ENCODE results near the gene FBXL7. TPM values are rescaled to one million over a fixed set of nuclear protein-coding genes. Genes with fewer than 3 reads are reported as not detected.

FBXL7 gene
- total and polyA plus RNA-seq, 2 donors (not counting 1 experiment from before 2014, with no cell fraction given), result 6.4 to 12.9 TPM

DNA sequence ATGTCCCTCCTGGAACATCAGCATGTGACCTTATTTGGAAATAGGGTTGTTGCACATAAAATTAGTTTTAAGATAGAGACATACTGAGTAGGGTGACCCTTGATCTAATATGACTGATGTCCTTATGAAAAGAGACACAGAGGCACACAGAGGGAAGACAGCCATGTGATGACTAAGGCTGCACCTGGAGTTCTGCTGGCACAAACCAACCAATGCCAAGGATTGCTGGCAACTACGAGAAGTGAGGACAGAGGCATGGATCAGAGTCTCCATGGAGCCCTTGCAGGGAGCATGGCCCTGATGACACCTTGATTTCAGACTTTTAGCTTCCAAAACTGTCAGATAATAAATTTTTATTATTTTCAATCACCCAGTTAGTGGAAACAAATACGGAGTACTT is 101.9 kb downstream of the FBXL7 start:
- TF ChIP-seq, protein P1, sequence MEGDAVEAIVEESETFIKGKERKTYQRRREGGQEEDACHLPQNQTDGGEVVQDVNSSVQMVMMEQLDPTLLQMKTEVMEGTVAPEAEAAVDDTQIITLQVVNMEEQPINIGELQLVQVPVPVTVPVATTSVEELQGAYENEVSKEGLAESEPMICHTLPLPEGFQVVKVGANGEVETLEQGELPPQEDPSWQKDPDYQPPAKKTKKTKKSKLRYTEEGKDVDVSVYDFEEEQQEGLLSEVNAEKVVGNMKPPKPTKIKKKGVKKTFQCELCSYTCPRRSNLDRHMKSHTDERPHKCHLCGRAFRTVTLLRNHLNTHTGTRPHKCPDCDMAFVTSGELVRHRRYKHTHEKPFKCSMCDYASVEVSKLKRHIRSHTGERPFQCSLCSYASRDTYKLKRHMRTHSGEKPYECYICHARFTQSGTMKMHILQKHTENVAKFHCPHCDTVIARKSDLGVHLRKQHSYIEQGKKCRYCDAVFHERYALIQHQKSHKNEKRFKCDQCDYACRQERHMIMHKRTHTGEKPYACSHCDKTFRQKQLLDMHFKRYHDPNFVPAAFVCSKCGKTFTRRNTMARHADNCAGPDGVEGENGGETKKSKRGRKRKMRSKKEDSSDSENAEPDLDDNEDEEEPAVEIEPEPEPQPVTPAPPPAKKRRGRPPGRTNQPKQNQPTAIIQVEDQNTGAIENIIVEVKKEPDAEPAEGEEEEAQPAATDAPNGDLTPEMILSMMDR (conservative IDR thresholded peaks at IDR 0.05 in 1 of 2, IDR thresholded peaks at IDR 0.05 in 1 of 2; ENCODE audit: low read depth in 1 of 2, low read length in 2 of 2), result no peak
- TF ChIP-seq EZH2 (IDR thresholded peaks at IDR 0.05; ENCODE audit: low read length, missing control alignments), result no peak

DNA sequence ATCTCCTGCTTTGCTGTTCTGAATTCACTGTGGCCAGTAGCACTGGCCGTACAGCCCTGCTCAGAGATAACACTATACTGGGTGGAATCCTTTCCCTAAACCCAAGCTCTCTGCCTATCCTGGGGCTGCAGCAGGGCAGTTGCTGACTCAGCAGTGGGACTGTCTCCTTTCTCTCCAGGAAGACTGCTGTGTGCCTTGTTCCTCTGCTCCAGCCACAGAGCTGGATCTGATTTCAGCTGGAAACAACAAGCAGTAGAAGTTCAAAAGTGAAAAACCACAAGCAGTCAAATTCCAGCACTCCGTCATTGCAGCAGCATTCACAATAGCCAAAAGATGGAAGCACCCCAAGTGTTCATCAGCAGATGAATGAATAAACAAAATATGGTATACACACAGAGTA is 105.0 kb downstream of the FBXL7 start:
- Histone ChIP-seq H3K27ac (ENCODE audit: insufficient read depth, low read length) (no peak overlapping the region), H3K4me2 (ENCODE audit: extremely low read depth, insufficient read depth, low read length) (no peak overlapping the region), H3K27me3 (ENCODE audit: control insufficient read depth, insufficient read depth, low read length) (no peaks in the 10 kb centered on the region), H3K9ac (ENCODE audit: insufficient read depth, low read length) (no peak overlapping the region), H4K20me1 (ENCODE audit: control insufficient read depth, extremely low read depth, insufficient read depth, low read length) (no peaks in the 10 kb centered on the region), H3K79me2 (ENCODE audit: control insufficient read depth, insufficient read depth, low read length) (no peaks in the 10 kb centered on the region), H3K4me1 (ENCODE audit: control insufficient read depth, extremely low read depth, insufficient read depth, low read length) (no peaks in the 10 kb centered on the region), H3K4me3 (replicated peaks in 1 of 4; ENCODE audit: control extremely low read depth in 1 of 4, insufficient read depth in 1 of 4, low read depth in 3 of 4, low read length in 4 of 4) (no peak overlapping the region), H3K9me3 (ENCODE audit: control insufficient read depth, insufficient read depth, low read depth, low read length) (no peaks in the 10 kb centered on the region), H2AFZ (ENCODE audit: low read length) (no peak overlapping the region), H3K36me3 (ENCODE audit: control insufficient read depth, insufficient read depth, low read length) (no peaks in the 10 kb centered on the region)
- peak; percentile 39 to 84 for DNase-seq (ENCODE audit: low read depth in 2 of 2)
- TF ChIP-seq, protein P1 (conservative IDR thresholded peaks at IDR 0.05 in 1 of 2, IDR thresholded peaks at IDR 0.05 in 1 of 2; ENCODE audit: low read depth in 1 of 2, low read length in 2 of 2), result no peak
- TF ChIP-seq EZH2 (IDR thresholded peaks at IDR 0.05; ENCODE audit: low read length, missing control alignments), result no peak

More for the DNA sequence above, 101.9 kb downstream of the FBXL7 start:
- Histone ChIP-seq H3K4me1 (ENCODE audit: control insufficient read depth, extremely low read depth, insufficient read depth, low read length) (no peaks in the 10 kb centered on the region), H4K20me1 (ENCODE audit: control insufficient read depth, extremely low read depth, insufficient read depth, low read length) (no peaks in the 10 kb centered on the region), H3K79me2 (ENCODE audit: control insufficient read depth, insufficient read depth, low read length) (no peaks in the 10 kb centered on the region), H3K36me3 (ENCODE audit: control insufficient read depth, insufficient read depth, low read length) (no peaks in the 10 kb centered on the region), H3K9ac (ENCODE audit: insufficient read depth, low read length) (no peak overlapping the region), H2AFZ (ENCODE audit: low read length) (no peak overlapping the region), H3K4me2 (ENCODE audit: extremely low read depth, insufficient read depth, low read length) (no peak overlapping the region), H3K4me3 (replicated peaks in 1 of 4; ENCODE audit: control extremely low read depth in 1 of 4, insufficient read depth in 1 of 4, low read depth in 3 of 4, low read length in 4 of 4) (no peak overlapping the region), H3K27me3 (ENCODE audit: control insufficient read depth, insufficient read depth, low read length) (no peaks in the 10 kb centered on the region), H3K27ac (ENCODE audit: insufficient read depth, low read length) (no peak overlapping the region), H3K9me3 (ENCODE audit: control insufficient read depth, insufficient read depth, low read depth, low read length) (no peaks in the 10 kb centered on the region)
- DNase-seq (ENCODE audit: low read depth in 2 of 2), result no peak

DNA sequence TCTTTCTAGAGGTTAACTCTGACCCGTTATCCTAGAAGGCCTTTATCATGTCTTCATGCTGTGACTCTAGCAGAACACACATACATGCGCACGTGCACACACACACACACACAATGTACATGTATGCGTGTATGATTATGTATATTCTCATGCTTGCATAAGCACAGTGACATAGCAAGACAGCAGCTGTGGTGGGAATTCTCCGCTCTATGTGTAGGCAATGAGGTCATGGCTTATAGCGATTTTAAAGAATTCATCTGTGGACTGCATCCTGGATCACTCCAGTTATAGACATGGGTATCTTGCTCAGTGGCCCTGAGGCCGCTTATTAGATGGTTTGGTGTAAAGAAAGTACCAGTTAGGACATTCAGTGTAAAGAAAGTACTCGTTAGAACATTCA is 106.2 kb downstream of the FBXL7 start:
- no peak overlapping the region for H2AFZ ChIP-seq (ENCODE audit: low read length)
- H3K4me2 ChIP-seq (ENCODE audit: extremely low read depth, insufficient read depth, low read length), result no peak overlapping the region
- no peak overlapping the region for H3K27ac ChIP-seq (ENCODE audit: insufficient read depth, low read length)
- H3K9ac ChIP-seq (ENCODE audit: insufficient read depth, low read length), result no peak overlapping the region
- H3K4me3 ChIP-seq (replicated peaks in 1 of 4; ENCODE audit: control extremely low read depth in 1 of 4, insufficient read depth in 1 of 4, low read depth in 3 of 4, low read length in 4 of 4), result no peak overlapping the region
- H3K36me3 ChIP-seq (ENCODE audit: control insufficient read depth, insufficient read depth, low read length), result no peaks in the 10 kb centered on the region
- DNase-seq (ENCODE audit: low read depth in 2 of 2), result no peak
- no peaks in the 10 kb centered on the region for H3K27me3 ChIP-seq (ENCODE audit: control insufficient read depth, insufficient read depth, low read length)
- no peaks in the 10 kb centered on the region for H3K4me1 ChIP-seq (ENCODE audit: control insufficient read depth, extremely low read depth, insufficient read depth, low read length)
- no peaks in the 10 kb centered on the region for H3K79me2 ChIP-seq (ENCODE audit: control insufficient read depth, insufficient read depth, low read length)
- no peaks in the 10 kb centered on the region for H3K9me3 ChIP-seq (ENCODE audit: control insufficient read depth, insufficient read depth, low read depth, low read length)
- TF ChIP-seq, protein P1 (conservative IDR thresholded peaks at IDR 0.05 in 1 of 2, IDR thresholded peaks at IDR 0.05 in 1 of 2; ENCODE audit: low read depth in 1 of 2, low read length in 2 of 2), result no peak
- no peak for TF ChIP-seq EZH2 (IDR thresholded peaks at IDR 0.05; ENCODE audit: low read length, missing control alignments)
- no peaks in the 10 kb centered on the region for H4K20me1 ChIP-seq (ENCODE audit: control insufficient read depth, extremely low read depth, insufficient read depth, low read length)

All from fibroblast of lung (primary cell).